ENCODE data around the gene ADAMTS6.

- TF ChIP-seq POLR2A (IDR thresholded peaks at IDR 0.05) (no peak), CTCF (IDR thresholded peaks at IDR 0.05) (no peak)
Observed at GRCh38 chr5:65299861-65300260, 181.9 kb downstream of the ADAMTS6 start.

Measured in heart left ventricle (tissue), 13 donors.